ENCODE data around the gene CBR1.
A peak's percentile ranks its signal among the peaks of the same experiment; 100 is the strongest.
"Not testable (repeated sequence)": the region's sequence is repeated elsewhere in the genome, so short reads cannot be mapped to it uniquely, and the experiment has no call there.

CBR1 gene

GRCh38 chr21:36048357-36048756 is 21.5 kb upstream of the CBR1 start:
- DNase-seq (ENCODE audit: low read depth): no peak

- no peak for DNase-seq (ENCODE audit: low read depth)
These were observed 16.7 kb upstream of the CBR1 start for GRCh38 chr21:36052860-36053714.

- no peak for DNase-seq (ENCODE audit: low read depth)
These were observed 16.1 kb upstream of the CBR1 start for GRCh38 chr21:36053715-36054062.

GRCh38 chr21:36055551-36055950 is 14.3 kb upstream of the CBR1 start:
- no peak for DNase-seq (ENCODE audit: low read depth)

- DNase-seq (ENCODE audit: low read depth): no peak
These were observed 10.0 kb upstream of the CBR1 start for GRCh38 chr21:36059823-36060158.

GRCh38 chr21:36060159-36060921 is 9.5 kb upstream of the CBR1 start, which contains the start of gene SETD4:
Gene SETD4, minus strand, starts transcription at chr21:36060526. Its CDS starts 1,638 bp downstream, at chr21:36058888.
- peak; percentile 84 for DNase-seq (ENCODE audit: low read depth)

GRCh38 chr21:36061445-36061844 is 8.4 kb upstream of the CBR1 start:
- no peak for DNase-seq (ENCODE audit: low read depth)

- DNase-seq (ENCODE audit: low read depth): no peak
These were observed 6.3 kb upstream of the CBR1 start for GRCh38 chr21:36063375-36064084.

- no peak for DNase-seq (ENCODE audit: low read depth)
These were observed 5.8 kb upstream of the CBR1 start for GRCh38 chr21:36064085-36064460.

GRCh38 chr21:36065497-36066036 is 4.3 kb upstream of the CBR1 start:
- DNase-seq (ENCODE audit: low read depth): peak; percentile 33

GRCh38 chr21:36068748-36069398 is 951 bp upstream of the CBR1 start:
- DNase-seq (ENCODE audit: low read depth): no peak

GRCh38 chr21:36070999-36071398 is 1.2 kb downstream of the CBR1 start:
- no peak for DNase-seq (ENCODE audit: low read depth)

- no peak for DNase-seq (ENCODE audit: low read depth)
These were observed 2.8 kb downstream of the CBR1 start for GRCh38 chr21:36072453-36073162.

GRCh38 chr21:36073181-36073580 is 3.4 kb downstream of the CBR1 start:
- no peak for DNase-seq (ENCODE audit: low read depth)

GRCh38 chr21:36073911-36074310 is 4.1 kb downstream of the CBR1 start:
- not testable (repeated sequence) for DNase-seq (ENCODE audit: low read depth)

- DNase-seq (ENCODE audit: low read depth): no peak
These were observed 5.3 kb downstream of the CBR1 start for GRCh38 chr21:36075171-36075570.

- no peak for DNase-seq (ENCODE audit: low read depth)
These were observed 6.1 kb downstream of the CBR1 start for GRCh38 chr21:36075953-36076352.

- no peak for DNase-seq (ENCODE audit: low read depth)
These were observed 7.2 kb downstream of the CBR1 start for GRCh38 chr21:36076878-36077655.

GRCh38 chr21:36077758-36078157 is 7.9 kb downstream of the CBR1 start:
- no peak for DNase-seq (ENCODE audit: low read depth)

GRCh38 chr21:36079010-36079649 is 9.3 kb downstream of the CBR1 start:
- no peak for DNase-seq (ENCODE audit: low read depth)
